ENCODE data around the gene CBLIF. TPM values are rescaled to one million over a fixed set of nuclear protein-coding genes. Genes with fewer than 3 reads are reported as not detected.

Gene CBLIF
- total and polyA plus RNA-seq, 10 donors = not detected

DNA sequence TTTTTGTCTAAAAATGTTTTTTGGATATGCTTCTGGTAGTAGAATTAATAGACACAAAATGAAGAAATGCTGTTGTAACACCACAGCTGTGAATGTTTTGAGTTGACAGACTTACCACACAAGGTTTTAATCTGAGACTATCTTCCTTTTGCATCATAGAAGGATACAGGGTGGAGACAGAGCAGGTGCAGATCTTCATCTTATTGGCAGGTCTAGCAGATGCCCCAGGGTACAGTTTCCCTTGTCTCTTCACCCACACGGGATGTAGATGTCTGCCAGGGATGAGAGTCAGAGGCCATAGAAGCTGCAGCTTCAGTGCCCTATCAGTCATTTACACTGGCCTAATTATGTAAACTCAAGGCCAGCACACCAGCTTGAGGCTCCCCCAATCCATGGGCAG is 34.3 kb upstream of the CBLIF start:
- TF ChIP-seq POLR2AphosphoS5 (IDR thresholded peaks at IDR 0.05) (no peak), CTCF (IDR thresholded peaks at IDR 0.05 in 8 of 11, conservative IDR thresholded peaks at IDR 0.05 in 3 of 11) (no peak), POLR2A (IDR thresholded peaks at IDR 0.05) (no peak)
- Histone ChIP-seq H3K36me3 (no peaks in the 10 kb centered on the region), H3K27ac (no peak overlapping the region), H3K9me3 (no peaks in the 10 kb centered on the region), H3K4me1 (no peaks in the 10 kb centered on the region), H3K27me3 (replicated peaks in 1 of 7) (no peaks in the 10 kb centered on the region), H3K4me3 (no peak overlapping the region)
- intact Hi-C loops (cut with DNase I; ENCODE audit: low total_unique reads) = no loop called here
- WGBS, 5 donors = 55 to 86% (median 76%) methylated on average over 1 of the region's 1 CpG
- DNase-seq = no peak

GRCh38 chr11:59878575-59878974 is 33.3 kb upstream of the CBLIF start, which contains the start of gene OOSP3:
Gene OOSP3 (plus strand): TSS chr11:59878782. CDS start chr11:59878809, 27 bp downstream.
- Histone ChIP-seq H3K36me3 (no peaks in the 10 kb centered on the region), H3K4me1 (no peaks in the 10 kb centered on the region), H3K27ac (no peak within 1 kb of the TSS), H3K4me3 (no peak within 1 kb of the TSS), H3K27me3 (replicated peaks in 1 of 7) (no peaks in the 10 kb centered on the region), H3K9me3 (no peaks in the 10 kb centered on the region)
- TF ChIP-seq POLR2A (IDR thresholded peaks at IDR 0.05) = no peak
- no peak for TF ChIP-seq POLR2AphosphoS5 (IDR thresholded peaks at IDR 0.05)
- no peak for TF ChIP-seq CTCF (IDR thresholded peaks at IDR 0.05 in 8 of 11, conservative IDR thresholded peaks at IDR 0.05 in 3 of 11)
- no peak for DNase-seq
- 72 to 84% (median 78%) methylated on average over 5 of the region's 5 CpGs for WGBS, 5 donors
- intact Hi-C loops (cut with DNase I; ENCODE audit: low total_unique reads) = no loop called here

- no peaks in the 10 kb centered on the region for H3K9me3 ChIP-seq
Observed at GRCh38 chr11:59877784-59878183, 32.5 kb upstream of the CBLIF start.

DNA sequence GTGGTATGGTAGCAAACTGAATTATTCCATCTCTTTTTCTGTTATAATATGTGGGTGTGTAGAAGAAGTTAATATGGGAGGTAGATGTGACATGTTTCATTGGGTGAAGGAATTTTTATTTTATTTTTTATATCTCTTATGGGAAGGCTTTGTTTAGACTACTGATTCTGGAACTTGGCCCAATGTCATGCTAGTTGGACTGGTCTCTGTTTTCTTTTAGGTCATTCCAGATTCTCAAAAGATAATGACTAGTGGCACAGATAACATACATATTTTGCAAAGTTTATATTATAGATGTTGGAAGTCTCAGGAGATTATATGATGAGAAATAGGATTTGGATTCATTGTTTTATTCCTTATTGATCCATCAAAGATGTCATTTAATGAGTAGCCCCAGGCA is 32.0 kb upstream of the CBLIF start:
- TF ChIP-seq POLR2AphosphoS5 (IDR thresholded peaks at IDR 0.05) = no peak
- Histone ChIP-seq H3K4me3 (no peak overlapping the region), H3K4me1 (no peaks in the 10 kb centered on the region), H3K9me3 (no peaks in the 10 kb centered on the region), H3K36me3 (no peaks in the 10 kb centered on the region), H3K27me3 (replicated peaks in 1 of 7) (no peaks in the 10 kb centered on the region), H3K27ac (no peak overlapping the region)
- no peak for DNase-seq
- intact Hi-C loops (cut with DNase I; ENCODE audit: low total_unique reads) = no loop called here

More at GRCh38 chr11:59877784-59878183, 32.5 kb upstream of the CBLIF start:
- no peak for DNase-seq
- Histone ChIP-seq H3K27ac (no peak overlapping the region), H3K36me3 (no peaks in the 10 kb centered on the region), H3K27me3 (replicated peaks in 1 of 7) (no peaks in the 10 kb centered on the region), H3K4me3 (no peak overlapping the region), H3K4me1 (no peaks in the 10 kb centered on the region)
- TF ChIP-seq CTCF (IDR thresholded peaks at IDR 0.05 in 8 of 11, conservative IDR thresholded peaks at IDR 0.05 in 3 of 11) (no peak), POLR2A (IDR thresholded peaks at IDR 0.05) (no peak), POLR2AphosphoS5 (IDR thresholded peaks at IDR 0.05) (no peak)
- intact Hi-C loops (cut with DNase I; ENCODE audit: low total_unique reads) = no loop called here
